ENCODE results near the gene CD101.

DNA sequence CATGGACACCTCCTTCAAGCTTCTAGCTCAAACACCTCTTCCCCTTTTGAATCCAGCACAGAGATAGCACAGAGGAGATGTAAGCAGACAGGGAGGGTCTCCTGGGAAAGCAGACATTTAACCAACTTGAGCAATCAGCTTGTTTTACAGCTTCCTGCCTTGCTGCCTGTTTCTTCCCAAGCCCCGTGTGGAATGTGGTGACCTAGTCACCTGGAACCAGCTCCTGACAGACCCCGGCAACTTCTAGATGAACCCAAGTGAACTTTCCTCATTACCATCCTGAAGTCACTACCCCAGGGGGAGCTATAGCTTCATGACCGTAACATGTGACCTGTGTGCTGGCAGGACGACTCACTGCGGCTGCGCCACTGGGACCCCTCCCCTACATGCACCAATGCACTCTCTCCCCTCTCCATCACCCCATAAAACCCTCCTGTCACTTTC is 34.5 kb downstream of the CD101 start:
- TF ChIP-seq SUZ12 (IDR thresholded peaks at IDR 0.05; ENCODE audit: extremely low read depth, insufficient read depth, insufficient read length) (no peak), ZNF274 (IDR thresholded peaks at IDR 0.05; ENCODE audit: low read depth, low read length) (no peak), YY1 (IDR thresholded peaks at IDR 0.05; ENCODE audit: insufficient read depth, insufficient read length) (no peak)
